ENCODE measurements around the gene RRP1B. TPM values are rescaled to one million over a fixed set of nuclear protein-coding genes. Genes with fewer than 3 reads are reported as not detected.
"Not testable (repeated sequence)": the region's sequence is repeated elsewhere in the genome, so short reads cannot be mapped to it uniquely, and the experiment has no call there.

RRP1B gene
- total and polyA plus RNA-seq, 9 donors, result 17.9 to 29.5 (median 25.7) TPM

GRCh38 chr21:43712268-43712942, 53.0 kb downstream of the RRP1B start:
- Histone ChIP-seq H3K36me3 (ENCODE audit: control insufficient read depth, insufficient read depth, low read length) (no peaks in the 10 kb centered on the region), H3K4me1 (ENCODE audit: control insufficient read depth, insufficient read depth, low read length) (peaks cover 6% of the 10 kb centered on the region), H3K4me3 (ENCODE audit: low read length) (no peak overlapping the region), H3K27ac (ENCODE audit: low read length) (peak overlapping the region; percentile 75), H3K9me3 (replicated peaks; ENCODE audit: control insufficient read depth, low read depth, low read length) (no peaks in the 10 kb centered on the region), H3K27me3 (ENCODE audit: control insufficient read depth, insufficient read depth, low read length) (peaks cover 6% of the 10 kb centered on the region)
- DNase-seq, result no peak
- 53% methylated on average over 12 of the region's 13 CpGs for WGBS (ENCODE audit: insufficient coverage)

GRCh38 chr21:43713123-43713522, 53.8 kb downstream of the RRP1B start:
- WGBS (ENCODE audit: insufficient coverage), result no CpG with 5 or more reads among the region's 6 CpGs
- H3K4me3 ChIP-seq (ENCODE audit: low read length); H3K27ac ChIP-seq (ENCODE audit: low read length); DNase-seq; H3K27me3 ChIP-seq (ENCODE audit: control insufficient read depth, insufficient read depth, low read length); H3K36me3 ChIP-seq (ENCODE audit: control insufficient read depth, insufficient read depth, low read length); H3K4me1 ChIP-seq (ENCODE audit: control insufficient read depth, insufficient read depth, low read length); H3K9me3 ChIP-seq (replicated peaks; ENCODE audit: control insufficient read depth, low read depth, low read length): not testable (repeated sequence)

DNA sequence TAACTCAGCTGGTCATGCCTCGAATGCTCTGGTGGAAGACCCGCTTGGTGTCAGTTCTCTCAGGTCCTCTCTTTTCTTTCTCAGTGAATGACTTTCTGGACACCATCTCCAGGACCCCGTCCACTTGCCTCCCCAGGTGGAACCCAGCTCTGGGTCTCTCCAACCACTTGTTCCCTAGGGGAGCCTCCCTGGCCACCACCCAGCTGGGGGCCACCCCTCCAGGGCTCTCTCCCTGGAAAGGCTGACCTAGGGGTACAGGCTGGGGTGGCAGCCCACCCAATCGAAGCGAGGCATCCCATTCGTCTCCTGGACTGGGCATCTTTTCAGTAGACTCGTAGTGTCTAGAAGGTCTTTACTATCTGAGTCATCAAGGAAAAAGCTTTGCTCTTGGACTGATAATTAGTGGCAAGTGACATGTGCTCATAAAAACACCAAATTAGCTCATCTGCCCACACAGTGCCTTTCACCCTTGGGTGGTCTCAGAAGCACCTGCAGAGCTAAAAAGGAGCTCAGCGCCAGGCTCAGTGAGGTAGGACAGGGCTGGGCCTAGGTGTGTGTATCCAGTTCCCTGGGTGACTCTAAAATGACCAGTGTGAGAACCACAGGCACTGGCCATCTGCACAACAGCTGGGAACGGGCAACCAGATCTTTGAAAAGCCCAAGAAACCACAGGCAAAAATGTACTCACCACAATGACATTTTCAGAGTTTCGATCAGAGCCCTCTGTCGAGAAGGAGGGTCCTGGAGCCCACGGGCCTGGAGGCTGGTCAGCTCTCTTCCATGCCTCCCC, 57.2 kb downstream of the RRP1B start:
- peaks cover 28% of the 10 kb centered on the region for H3K4me1 ChIP-seq (ENCODE audit: control insufficient read depth, insufficient read depth, low read length)
- H3K27me3 ChIP-seq (ENCODE audit: control insufficient read depth, insufficient read depth, low read length), result peaks cover 6% of the 10 kb centered on the region
- DNase-seq, result no peak
- no peaks in the 10 kb centered on the region for H3K9me3 ChIP-seq (replicated peaks; ENCODE audit: control insufficient read depth, low read depth, low read length)
- H3K4me3 ChIP-seq (ENCODE audit: low read length), result no peak overlapping the region
- H3K36me3 ChIP-seq (ENCODE audit: control insufficient read depth, insufficient read depth, low read length), result peaks cover 2% of the 10 kb centered on the region
- WGBS (ENCODE audit: insufficient coverage), result 70% methylated on average over 3 of the region's 12 CpGs
- no peak overlapping the region for H3K27ac ChIP-seq (ENCODE audit: low read length)

DNA sequence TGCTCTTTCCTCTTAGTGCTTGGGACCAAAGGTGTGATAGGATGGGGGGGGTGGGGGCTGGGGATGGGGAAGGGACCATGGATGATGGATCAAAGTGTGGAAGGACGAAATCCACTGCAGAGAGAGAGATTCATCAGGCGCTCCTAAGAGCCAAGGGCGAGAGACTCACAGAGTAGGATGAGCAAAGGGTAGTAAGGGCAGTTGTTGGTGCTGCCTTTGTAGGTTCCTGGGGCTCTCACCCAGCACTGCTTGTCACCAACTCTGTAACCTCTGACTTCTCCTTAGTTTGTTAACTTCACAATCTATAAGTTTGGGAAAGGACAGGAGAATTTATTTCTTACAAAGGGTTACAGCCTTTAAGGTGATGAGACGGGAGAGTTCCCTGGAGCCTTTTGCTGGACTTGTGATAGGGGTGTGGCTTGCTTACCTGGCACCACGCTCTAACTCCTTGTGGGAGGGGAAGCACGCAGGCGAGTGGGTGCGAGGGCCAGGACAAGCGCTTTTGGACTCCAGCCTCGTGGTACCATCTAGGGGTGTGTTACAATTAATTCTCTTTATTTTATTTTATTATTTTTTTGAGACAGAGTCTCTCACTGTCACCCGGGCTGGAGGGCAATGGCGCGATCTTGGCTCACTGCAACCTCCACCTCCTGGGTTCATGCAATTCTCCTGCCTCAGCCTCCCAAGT, 58.0 kb downstream of the RRP1B start:
- WGBS (ENCODE audit: insufficient coverage), result 50% methylated on average over 1 of the region's 13 CpGs
- peaks cover 28% of the 10 kb centered on the region for H3K4me1 ChIP-seq (ENCODE audit: control insufficient read depth, insufficient read depth, low read length)
- no peak for DNase-seq

DNA sequence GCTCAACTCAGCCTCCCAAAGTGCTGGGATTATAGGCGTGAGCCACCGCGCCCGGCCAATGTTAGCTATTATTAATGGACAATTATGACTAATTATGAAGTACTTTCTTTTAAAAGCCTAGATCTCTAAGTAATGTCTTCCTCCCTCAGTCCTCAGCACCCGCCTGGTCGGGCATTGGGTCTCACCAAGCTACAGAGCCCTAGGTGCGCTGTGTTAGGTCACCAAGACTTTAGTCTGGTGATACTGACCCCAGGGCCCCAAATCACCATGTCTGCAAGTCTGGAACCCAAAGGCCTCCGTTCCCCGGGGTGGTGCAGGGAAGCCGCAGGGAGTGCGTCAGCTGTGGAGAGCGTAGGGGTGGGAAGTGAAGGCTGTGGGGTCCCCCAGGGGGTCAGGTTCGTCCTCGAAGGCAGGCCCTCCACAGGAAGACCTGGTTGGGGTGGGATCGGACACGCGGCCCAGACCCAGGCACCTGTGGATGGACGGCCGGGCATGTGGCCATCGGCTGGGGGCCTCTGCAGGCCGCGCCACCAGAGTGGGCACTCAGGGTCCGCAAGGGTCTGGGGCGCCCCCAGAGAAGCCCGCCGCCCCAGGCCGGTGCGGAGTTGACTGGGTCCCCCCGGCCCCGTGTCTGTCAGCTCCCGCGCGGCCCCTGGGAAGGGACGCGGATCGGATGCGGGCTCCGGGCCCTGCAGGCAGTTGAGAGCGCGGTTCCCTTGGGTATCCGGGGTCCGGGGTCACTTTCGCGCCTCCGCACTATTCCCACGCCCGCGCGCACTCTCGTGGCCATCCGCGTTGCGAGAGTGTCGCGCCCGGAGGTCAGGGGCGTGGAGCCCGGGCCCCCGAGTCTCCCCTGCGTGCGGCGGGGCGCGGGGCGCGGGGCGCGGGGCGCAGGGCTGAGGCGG, 58.9 kb downstream of the RRP1B start:
- Histone ChIP-seq H3K27ac (ENCODE audit: low read length) (no peak overlapping the region), H3K27me3 (ENCODE audit: control insufficient read depth, insufficient read depth, low read length) (peaks cover 6% of the 10 kb centered on the region), H3K9me3 (replicated peaks; ENCODE audit: control insufficient read depth, low read depth, low read length) (no peaks in the 10 kb centered on the region), H3K36me3 (ENCODE audit: control insufficient read depth, insufficient read depth, low read length) (peaks cover 2% of the 10 kb centered on the region), H3K4me1 (ENCODE audit: control insufficient read depth, insufficient read depth, low read length) (peaks cover 24% of the 10 kb centered on the region), H3K4me3 (ENCODE audit: low read length) (peak overlapping the region; percentile 51)
- 20% methylated on average over 59 of the region's 70 CpGs for WGBS (ENCODE audit: insufficient coverage)
- no peak for DNase-seq

More for the DNA sequence above, 58.0 kb downstream of the RRP1B start:
- Histone ChIP-seq H3K9me3 (replicated peaks; ENCODE audit: control insufficient read depth, low read depth, low read length) (no peaks in the 10 kb centered on the region), H3K4me3 (ENCODE audit: low read length) (no peak overlapping the region), H3K27ac (ENCODE audit: low read length) (no peak overlapping the region), H3K36me3 (ENCODE audit: control insufficient read depth, insufficient read depth, low read length) (peaks cover 2% of the 10 kb centered on the region), H3K27me3 (ENCODE audit: control insufficient read depth, insufficient read depth, low read length) (peaks cover 6% of the 10 kb centered on the region)

DNA sequence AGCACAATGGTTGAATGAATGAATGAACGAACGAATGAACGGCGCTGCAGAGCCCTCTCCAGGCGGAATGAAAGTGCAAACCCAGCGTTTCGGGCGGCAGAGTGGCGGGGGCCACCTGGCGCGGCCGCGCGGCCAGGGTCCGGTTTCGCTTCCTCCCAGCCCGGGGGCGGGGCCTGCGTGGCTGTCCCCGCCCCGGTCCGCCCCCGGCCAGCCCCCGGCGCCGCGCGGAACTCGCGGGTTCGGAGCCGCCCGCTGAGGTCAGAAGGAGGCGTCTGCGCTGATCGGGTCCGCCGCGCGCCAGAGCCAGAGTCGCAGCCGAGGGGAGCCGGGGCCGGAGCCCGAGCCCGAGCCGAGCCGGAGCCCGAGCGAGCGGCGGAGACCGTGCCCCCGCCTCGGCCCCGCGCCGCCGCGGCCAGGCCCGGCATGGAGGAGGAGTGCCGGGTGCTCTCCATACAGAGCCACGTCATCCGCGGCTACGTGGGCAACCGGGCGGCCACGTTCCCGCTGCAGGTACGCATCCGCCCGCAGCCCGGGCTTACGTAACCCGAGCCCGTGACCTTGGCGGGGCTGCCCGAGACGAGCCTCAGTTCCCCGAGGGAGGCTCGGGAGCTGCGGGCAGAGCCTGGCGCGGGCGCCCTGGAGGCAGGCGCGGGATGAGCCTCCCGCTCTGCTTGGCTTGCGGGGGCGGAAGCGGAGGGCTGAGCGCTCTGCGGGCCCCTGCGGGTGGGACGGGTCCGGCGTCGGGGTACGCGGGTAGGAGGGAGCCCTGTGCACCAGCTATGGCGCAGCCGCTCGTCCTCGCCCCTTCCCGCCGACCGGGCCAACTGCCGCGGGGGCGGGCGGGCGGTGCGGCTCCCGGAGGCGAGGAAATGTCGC, 59.8 kb downstream of the RRP1B start, which contains the start of gene PDXK:
Gene PDXK (plus strand): TSS at position 258 of the 876 bp plus-strand sequence. CDS start 166 bp downstream, at position 424.
- DNase-seq, result peak; percentile 95
- Histone ChIP-seq H3K36me3 (ENCODE audit: control insufficient read depth, insufficient read depth, low read length) (peaks cover 8% of the 10 kb centered on the region), H3K27ac (ENCODE audit: low read length) (no peak within 1 kb of the TSS), H3K27me3 (ENCODE audit: control insufficient read depth, insufficient read depth, low read length) (peaks cover 6% of the 10 kb centered on the region), H3K9me3 (replicated peaks; ENCODE audit: control insufficient read depth, low read depth, low read length) (no peaks in the 10 kb centered on the region), H3K4me1 (ENCODE audit: control insufficient read depth, insufficient read depth, low read length) (peaks cover 24% of the 10 kb centered on the region), H3K4me3 (ENCODE audit: low read length) (peak within 1 kb of the TSS; percentile 76)
- under 1% methylated on average over 113 of the region's 117 CpGs for WGBS (ENCODE audit: insufficient coverage)

DNA sequence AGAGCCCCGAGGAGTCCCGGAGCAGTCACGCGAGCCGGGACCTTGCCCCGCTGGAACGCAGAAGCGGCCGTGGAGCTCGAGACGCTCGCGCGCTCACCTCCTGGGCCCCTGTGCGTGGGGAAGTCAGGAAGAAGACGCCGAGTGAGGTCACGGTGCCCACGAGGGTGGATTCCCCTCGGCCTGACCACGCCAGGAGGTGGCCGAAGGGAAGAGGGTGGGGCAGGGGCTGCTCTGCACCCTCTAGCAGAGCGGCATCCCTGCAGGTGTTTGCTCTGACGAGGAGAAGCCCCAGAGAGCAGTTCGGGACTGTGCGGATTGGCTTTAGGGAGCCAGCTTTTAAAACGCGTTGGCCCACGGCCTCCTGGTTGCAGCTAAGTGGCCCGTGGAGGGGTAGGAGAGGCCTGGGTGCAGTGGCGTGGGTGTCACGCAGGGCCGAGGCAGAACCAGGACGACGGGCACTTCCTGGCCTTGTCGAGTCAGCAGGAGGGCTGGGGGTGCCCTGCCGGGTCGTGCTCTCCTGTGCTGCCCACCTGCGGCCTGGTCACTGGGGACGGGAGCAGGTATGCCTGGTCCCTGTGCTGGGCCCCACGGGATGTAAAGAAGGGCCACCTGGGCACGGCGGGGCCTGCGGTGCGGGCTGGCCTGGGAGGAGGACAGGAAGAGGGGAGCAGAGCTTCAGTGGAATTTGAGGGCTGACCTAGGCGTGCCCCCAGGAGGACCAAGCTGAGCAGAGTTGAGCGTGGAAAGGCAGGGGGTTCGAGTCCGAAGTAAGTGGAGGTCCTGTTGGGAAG, 60.6 kb downstream of the RRP1B start:
- whole genome bisulfite sequencing (ENCODE audit: insufficient coverage), result 8% methylated on average over 49 of the region's 49 CpGs
- Histone ChIP-seq H3K27ac (ENCODE audit: low read length) (no peak overlapping the region), H3K4me1 (ENCODE audit: control insufficient read depth, insufficient read depth, low read length) (peaks cover 24% of the 10 kb centered on the region)

GRCh38 chr21:43720539-43721166, 61.3 kb downstream of the RRP1B start:
- DNase-seq, result no peak
- Histone ChIP-seq H3K36me3 (ENCODE audit: control insufficient read depth, insufficient read depth, low read length) (peaks cover 12% of the 10 kb centered on the region), H3K27me3 (ENCODE audit: control insufficient read depth, insufficient read depth, low read length) (peaks cover 3% of the 10 kb centered on the region), H3K4me3 (ENCODE audit: low read length) (peak overlapping the region; percentile 76), H3K27ac (ENCODE audit: low read length) (no peak overlapping the region), H3K9me3 (replicated peaks; ENCODE audit: control insufficient read depth, low read depth, low read length) (no peaks in the 10 kb centered on the region), H3K4me1 (ENCODE audit: control insufficient read depth, insufficient read depth, low read length) (peaks cover 27% of the 10 kb centered on the region)
- WGBS (ENCODE audit: insufficient coverage), result 78% methylated on average over 16 of the region's 16 CpGs

More for the DNA sequence above, 60.6 kb downstream of the RRP1B start:
- H3K36me3 ChIP-seq (ENCODE audit: control insufficient read depth, insufficient read depth, low read length), result peaks cover 12% of the 10 kb centered on the region
- H3K9me3 ChIP-seq (replicated peaks; ENCODE audit: control insufficient read depth, low read depth, low read length), result no peaks in the 10 kb centered on the region
- H3K4me3 ChIP-seq (ENCODE audit: low read length), result peak overlapping the region; percentile 76
- peaks cover 6% of the 10 kb centered on the region for H3K27me3 ChIP-seq (ENCODE audit: control insufficient read depth, insufficient read depth, low read length)
- peak; percentile 43 for DNase-seq

Data from muscle of leg (tissue), 11 donors.